WTC11 (cell line): Measurements from ENCODE around the gene CCBE1. TPM values are rescaled to one million over a fixed set of nuclear protein-coding genes. Genes with fewer than 3 reads are reported as not detected.

Experiments used
- ATF1 ChIP-seq: sonication (generic); formaldehyde crosslinking; IDR thresholded peaks from 2 replicates; pipeline ENCODE4 v1.8.1; 2023; ENCODE audit warnings: mild to moderate bottlenecking, moderate library complexity, missing genetic modification reagents
- CREB1 ChIP-seq: sonication (generic); formaldehyde crosslinking; IDR thresholded peaks from 2 replicates; pipeline ENCODE4 v1.8.0; 2023; ENCODE audit warnings: mild to moderate bottlenecking, missing genetic modification reagents
- ELF4 ChIP-seq: sonication (generic); formaldehyde crosslinking; IDR thresholded peaks from 2 replicates; pipeline ENCODE4 v1.8.1; 2022; ENCODE audit warnings: low read depth, mild to moderate bottlenecking, moderate library complexity, missing genetic modification reagents
- ESRRA ChIP-seq: sonication (generic); formaldehyde crosslinking; IDR thresholded peaks from 2 replicates; pipeline ENCODE4 v1.8.1; 2022; ENCODE audit warnings: mild to moderate bottlenecking, missing genetic modification reagents, borderline replicate concordance
- ETV6 ChIP-seq: sonication (generic); formaldehyde crosslinking; IDR thresholded peaks from 2 replicates; pipeline ENCODE4 v1.8.1; 2022; ENCODE audit warnings: mild to moderate bottlenecking, missing genetic modification reagents
- FOXJ3 ChIP-seq: sonication (generic); formaldehyde crosslinking; IDR thresholded peaks from 2 replicates; pipeline ENCODE4 v1.9.0; 2021; ENCODE audit warnings: missing genetic modification reagents, mild to moderate bottlenecking, borderline replicate concordance
- FOXP1 ChIP-seq: sonication (generic); formaldehyde crosslinking; IDR thresholded peaks from 2 replicates; pipeline ENCODE4 v1.8.0; 2022; ENCODE audit warnings: missing genetic modification reagents, mild to moderate bottlenecking, moderate library complexity, borderline replicate concordance
- FOXP4 ChIP-seq: sonication (generic); formaldehyde crosslinking; IDR thresholded peaks from 2 replicates; pipeline ENCODE4 v1.8.0; 2022; ENCODE audit warnings: mild to moderate bottlenecking, missing genetic modification reagents
- GABPB1 ChIP-seq: sonication (generic); formaldehyde crosslinking; IDR thresholded peaks from 2 replicates; pipeline ENCODE4 v1.8.1; 2023; ENCODE audit warnings: mild to moderate bottlenecking, missing genetic modification reagents
- KAT7 ChIP-seq: sonication (generic); formaldehyde crosslinking; IDR thresholded peaks from 2 replicates; pipeline ENCODE4 v1.8.1; 2023; ENCODE audit warnings: missing genetic modification reagents, mild to moderate bottlenecking, borderline replicate concordance
- MXD4 ChIP-seq: fragments of 250-450 bp; sonication (Bioruptor Pico); IDR thresholded peaks from 2 replicates; pipeline ENCODE4 v1.8.0; 2021; ENCODE audit warnings: mild to moderate bottlenecking, moderate library complexity, borderline replicate concordance
- NFE2L1 ChIP-seq: sonication (generic); formaldehyde crosslinking; IDR thresholded peaks from 2 replicates; pipeline ENCODE4 v1.8.1; 2023; ENCODE audit warnings: missing genetic modification reagents
- PREB ChIP-seq: sonication (generic); formaldehyde crosslinking; IDR thresholded peaks from 2 replicates; pipeline ENCODE4 v1.8.1; 2022; ENCODE audit warnings: mild to moderate bottlenecking, missing genetic modification reagents, moderate library complexity, borderline replicate concordance
- RELA ChIP-seq: sonication (generic); formaldehyde crosslinking; IDR thresholded peaks from 2 replicates; pipeline ENCODE4 v1.8.1; 2022; ENCODE audit warnings: missing genetic modification reagents, mild to moderate bottlenecking, borderline replicate concordance
- SMAD3 ChIP-seq: sonication (generic); formaldehyde crosslinking; IDR thresholded peaks from 2 replicates; pipeline ENCODE4 v1.8.0; 2022; ENCODE audit warnings: missing genetic modification reagents, mild to moderate bottlenecking, borderline replicate concordance
- SMAD4 ChIP-seq: sonication (generic); formaldehyde crosslinking; IDR thresholded peaks from 2 replicates; pipeline ENCODE4 v1.8.0; 2022; ENCODE audit warnings: mild to moderate bottlenecking, missing genetic modification reagents
- SOX15 ChIP-seq: fragments of 250-450 bp; sonication (Bioruptor Pico); IDR thresholded peaks from 2 replicates; pipeline ENCODE4 v1.9.0; 2021; ENCODE audit warnings: mild to moderate bottlenecking
- SP1 ChIP-seq: sonication (generic); formaldehyde crosslinking; conservative IDR thresholded peaks from 2 replicates; pipeline ENCODE4 v1.8.1; 2022; ENCODE audit warnings: missing genetic modification reagents
- TEAD1 ChIP-seq: sonication (generic); formaldehyde crosslinking; IDR thresholded peaks from 2 replicates; pipeline ENCODE4 v1.8.0; 2022; ENCODE audit warnings: mild to moderate bottlenecking, missing genetic modification reagents
- ZNF138 ChIP-seq: sonication (generic); formaldehyde crosslinking; conservative IDR thresholded peaks from 2 replicates; pipeline ENCODE4 v1.8.1; 2022; ENCODE audit warnings: mild to moderate bottlenecking, moderate library complexity, missing genetic modification reagents
- ZNF281 ChIP-seq: sonication (generic); formaldehyde crosslinking; IDR thresholded peaks from 2 replicates; pipeline ENCODE4 v1.8.0; 2023; ENCODE audit warnings: mild to moderate bottlenecking, missing genetic modification reagents
- ZNF425 ChIP-seq: fragments of 250-450 bp; sonication (Bioruptor Pico); conservative IDR thresholded peaks from 2 replicates; pipeline ENCODE4 v1.9.0; 2021; ENCODE audit warnings: mild to moderate bottlenecking
- total RNA-seq: library from RNA; stranded (reverse); gene quantifications from 3 replicates; pipeline ENCODE4 v1.2.3, GENCODE V29; 2021

Gene CCBE1
- total RNA-seq, 1 experiment from 2014 or later = 9.7 TPM

GRCh38 chr18:59696311-59697235 is 650 bp downstream of the CCBE1 start (continued):
- TF ChIP-seq ZNF425 (CRISPR knock-in tag) (no peak), SP1 (CRISPR knock-in tag) (no peak), FOXJ3 (CRISPR knock-in tag) (no peak), FOXP1 (CRISPR knock-in tag) (0 out of 2 replicates have a peak, but pooled peaks have one; percentile 46), MXD4 (CRISPR knock-in tag) (no peak), SMAD4 (CRISPR knock-in tag) (no peak), SMAD3 (0 out of 2 replicates have a peak, but pooled peaks have one; percentile 55), KAT7 (CRISPR knock-in tag) (peak; percentile 69), PREB (no peak), ZNF138 (CRISPR knock-in tag) (peak; percentile 79; the same call in 1 of the 2 replicates), CREB1 (CRISPR knock-in tag) (no peak), FOXP4 (CRISPR knock-in tag) (no peak), SOX15 (CRISPR knock-in tag) (no peak), NFE2L1 (CRISPR knock-in tag) (no peak), ZNF281 (CRISPR knock-in tag) (0 out of 2 replicates have a peak, but pooled peaks have one; percentile 45), ELF4 (no peak), TEAD1 (CRISPR knock-in tag) (no peak), RELA (CRISPR knock-in tag) (no peak), ESRRA (CRISPR knock-in tag) (peak; percentile 9; the same call in 1 of the 2 replicates), GABPB1 (no peak), ETV6 (CRISPR knock-in tag) (0 out of 2 replicates have a peak, but pooled peaks have one; percentile 32), ATF1 (CRISPR knock-in tag) (no peak)
